ENCODE results near the gene PDAP1.

GRCh38 chr7:99373091-99374066 lies 35.0 kb downstream of the PDAP1 start:
- TF ChIP-seq POLR2A (IDR thresholded peaks at IDR 0.05; ENCODE audit: low read depth), result no peak
- no peak for TF ChIP-seq CTCF (IDR thresholded peaks at IDR 0.05)
- no peak for TF ChIP-seq EP300 (IDR thresholded peaks at IDR 0.05)
- TF ChIP-seq POLR2AphosphoS5 (IDR thresholded peaks at IDR 0.05), result no peak
